HCT116 (cell line): Measurements from ENCODE around the gene SNX19. TPM values are rescaled to one million over a fixed set of nuclear protein-coding genes. Genes with fewer than 3 reads are reported as not detected.

Experiments
- ATAC-seq: fragments of 200-7000 bp; cut with Tn5 transposase; 2 replicates; pipeline ENCODE4 v1.9.1; 2020; ENCODE audit warnings: mild to moderate bottlenecking, moderate library complexity
- BruUV-seq: library from RNA; stranded (reverse); fragments of 400-500 nt; replicated peaks from 2 replicates; lab custom pipeline; 2021; lab: Mats Ljungman, UMichigan
- CTCF ChIA-PET: fragments of 300-600 bp; sonication (Branson Sonifier 250); formaldehyde crosslinking; loops from one replicate; lab custom pipeline; 2021; ENCODE audit warnings: antibody characterized with exemption; lab: Charles Lee
- POLR2A ChIA-PET: fragments of 300-600, 350-600 bp; sonication (Branson Sonifier 250); formaldehyde crosslinking; loops from one replicate; lab custom pipeline; 2021; ENCODE audit warnings: antibody characterized with exemption; lab: Charles Lee
- RAD21 ChIA-PET, 2 experiments: fragments of 300-600 bp; sonication (Branson Sonifier 250); formaldehyde crosslinking; loops; one replicate each; lab custom pipeline; 2023; ENCODE audit warnings: low total read pairs in 2 of 2; ENCODE audit not compliant: uncharacterized antibody in 2 of 2, unreplicated experiment in 2 of 2, low non-redundant PET in 1 of 2; lab: Charles Lee
- DNase-seq: peaks from one replicate; pipeline ENCODE4 v3.0.0-alpha.2; 2010; ENCODE audit warnings: low read depth, low spot score
- H2AFZ ChIP-seq: fragments of 200-600 bp; shearing (Covaris generic), sonication (generic); 2 replicates; pipeline ENCODE4 v1.6.1; 2017; ENCODE audit warnings: low read depth, mixed run types, mixed read lengths, antibody characterized with exemption, low read length; ENCODE audit not compliant: poor library complexity, severe bottlenecking
- H3K27ac ChIP-seq: 2 replicates; pipeline ENCODE4 v1.5.1; 2012; ENCODE audit warnings: low read depth, low read length
- H3K27me3 ChIP-seq: fragments of 200-600 bp; sonication (generic); 2 replicates; pipeline ENCODE4 v1.6.1; 2016; ENCODE audit warnings: mixed run types, low read length, mixed read lengths; ENCODE audit not compliant: insufficient read depth
- H3K36me3 ChIP-seq, 2 experiments: fragments of 200-500 bp in 1 of 2; fragments of 200-600 bp in 1 of 2; sonication (Bioruptor generic) in 1 of 2; sonication (generic) in 1 of 2; 2 replicates each; pipeline versions ENCODE4 v1.5.1 to v1.6.1; 2014 to 2016; ENCODE audit warnings: low read length in 2 of 2, inconsistent platforms in 1 of 2, mixed read lengths in 1 of 2, mixed run types in 1 of 2; ENCODE audit not compliant: insufficient read depth in 2 of 2, control insufficient read depth in 1 of 2
- H3K4me1 ChIP-seq, 2 experiments: fragments of 200-600 bp in 1 of 2; sonication (generic) in 1 of 2; 2 replicates each; pipeline versions ENCODE4 v1.5.1 to v1.6.1; 2012 to 2017; ENCODE audit warnings: low read length in 2 of 2, inconsistent platforms in 1 of 2, mild to moderate bottlenecking in 1 of 2, mixed read lengths in 1 of 2, mixed run types in 1 of 2, moderate library complexity in 1 of 2; ENCODE audit not compliant: insufficient read depth in 2 of 2, control insufficient read depth in 1 of 2
- H3K4me2 ChIP-seq: fragments of 200-600 bp; sonication (generic); 2 replicates; pipeline ENCODE4 v1.6.1; 2017; ENCODE audit warnings: mixed run types, low read length, mixed read lengths
- H3K4me3 ChIP-seq, 2 experiments: fragments of 200-600 bp in 1 of 2; sonication (generic) in 1 of 2; replicated peaks in 1 of 2; 2 replicates each; pipeline ENCODE4 v1.5.1; 2011 to 2016; ENCODE audit warnings: low read length in 2 of 2, control low read depth in 1 of 2, low read depth in 1 of 2, mild to moderate bottlenecking in 1 of 2, mixed read lengths in 1 of 2, mixed run types in 1 of 2
- H3K79me2 ChIP-seq: fragments of 200-600 bp; sonication (generic); 2 replicates; pipeline ENCODE4 v1.6.1; 2017; ENCODE audit warnings: mild to moderate bottlenecking, mixed run types, low read length, moderate library complexity, mixed read lengths; ENCODE audit not compliant: insufficient read depth
- H3K9ac ChIP-seq: fragments of 200-600 bp; sonication (generic); 2 replicates; pipeline ENCODE4 v1.6.1; 2016; ENCODE audit warnings: low read length, mixed read lengths
- H3K9me2 ChIP-seq: fragments of 200-600 bp; sonication (generic), shearing (Covaris generic); 2 replicates; pipeline ENCODE4 v1.6.1; 2017; ENCODE audit warnings: mixed run types, mild to moderate bottlenecking, moderate library complexity; ENCODE audit not compliant: insufficient read depth
- H3K9me3 ChIP-seq, 2 experiments: fragments of 200-500 bp in 1 of 2; fragments of 200-600 bp in 1 of 2; sonication (Bioruptor generic) in 1 of 2; sonication (generic) in 1 of 2; 2 replicates each; pipeline ENCODE4 v1.6.1; 2014 to 2017; ENCODE audit warnings: low read length in 2 of 2, mixed read lengths in 2 of 2, inconsistent platforms in 1 of 2, low read depth in 1 of 2, mild to moderate bottlenecking in 1 of 2, mixed run types in 1 of 2, moderate library complexity in 1 of 2; ENCODE audit not compliant: control insufficient read depth in 1 of 2, insufficient read depth in 1 of 2
- H4K20me1 ChIP-seq: fragments of 200-600 bp; sonication (generic), shearing (Covaris generic); 2 replicates; pipeline ENCODE4 v1.6.1; 2017; ENCODE audit warnings: mixed run types, mild to moderate bottlenecking, moderate library complexity; ENCODE audit not compliant: insufficient read depth
- CEBPB ChIP-seq: IDR thresholded peaks from 2 replicates; pipeline ENCODE4 v1.6.1; 2012; ENCODE audit warnings: low read depth
- EGR1 ChIP-seq: IDR thresholded peaks from 2 replicates; pipeline ENCODE4 v1.6.1; 2012; ENCODE audit warnings: low read depth
- JUND ChIP-seq: IDR thresholded peaks from 2 replicates; pipeline ENCODE4 v1.6.1; 2012
- POLR2A ChIP-seq: IDR thresholded peaks from 2 replicates; pipeline ENCODE4 v1.7.0; 2011; ENCODE audit warnings: borderline replicate concordance; ENCODE audit not compliant: insufficient read depth, insufficient read length; ENCODE audit errors: extremely low read depth
- ZBTB33 ChIP-seq: IDR thresholded peaks from 2 replicates; pipeline ENCODE4 v1.6.1; 2011; ENCODE audit warnings: mild to moderate bottlenecking, low read length, moderate library complexity; ENCODE audit not compliant: insufficient replicate concordance; ENCODE audit errors: extremely low read depth
- ZFX ChIP-seq: fragments of 450-650 bp; IDR thresholded peaks from 2 replicates; pipeline ENCODE4 v1.6.1; 2017
- intact Hi-C: fragments of 100-400 bp; cut with micrococcal nuclease; formaldehyde crosslinking; loops from 2 replicates; pipeline ENCODE4 v1.10.0; 2022
- total RNA-seq: library from RNA; stranded (reverse); gene quantifications from one replicate; pipeline ENCODE4 v1.2.1, GENCODE V29; 2021; ENCODE audit not compliant: unreplicated experiment

SNX19 gene
- total RNA-seq, 1 experiment from 2014 or later = 25.2 TPM

GRCh38 chr11:130940706-130941105 lies 24.4 kb upstream of the SNX19 start (continued):
- TF ChIP-seq EGR1 (no peak), POLR2A (no peak), ZBTB33 (no peak), CEBPB (no peak), ZFX (no peak)

- no peak overlapping the region for H3K27ac ChIP-seq
- H3K4me1 ChIP-seq = no peaks in the 10 kb centered on the region
- no peak overlapping the region for H3K9ac ChIP-seq
- no TSS peak for BruUV-seq
- intact Hi-C loops = no loop called here
- H4K20me1 ChIP-seq = no peaks in the 10 kb centered on the region
- DNase-seq = no peak
- ChIA-PET CTCF (interaction anchor here (0.8 to 1.3 kb wide), 2 partner anchors 13 to 21 kb away, joined by 3 to 4 read pairs; partner anchors contain the start of gene SNX19), POLR2A (no interaction called here), RAD21 (interaction anchor here in 1 of 2 experiments (0.6 kb wide), 1 partner anchor 658 kb away, joined by 3 read pairs; no protein-coding TSS in a partner anchor)
- no peak overlapping the region for H2AFZ ChIP-seq
- H3K9me2 ChIP-seq = no peaks in the 10 kb centered on the region
- no peaks in the 10 kb centered on the region for H3K9me3 ChIP-seq
- no peaks in the 10 kb centered on the region for H3K36me3 ChIP-seq
- H3K79me2 ChIP-seq = no peaks in the 10 kb centered on the region
- H3K27me3 ChIP-seq = peaks cover 6% of the 10 kb centered on the region; the same call in 1 of the 2 replicates
- TF ChIP-seq CEBPB = no peak
- no peak for TF ChIP-seq JUND
- TF ChIP-seq POLR2A = no peak
- H3K4me3 ChIP-seq = no peak overlapping the region
- H3K4me2 ChIP-seq = no peak overlapping the region
- no peak for ATAC-seq
Observed at GRCh38 chr11:130937051-130937450, 20.8 kb upstream of the SNX19 start.
